Stimulated activated CD8-positive, alpha-beta memory T cell treated with anti-CD3 and anti-CD28 coated beads, Interleukin-4, amount 100 ng/mL, for 4 hours (primary cell): ENCODE measurements around the gene ERLEC1.
"Not testable (repeated sequence)": the region's sequence is repeated elsewhere in the genome, so short reads cannot be mapped to it uniquely, and the experiment has no call there.

Source experiments
- DNase-seq, 2 donors: peaks; one replicate each; pipeline ENCODE4 v3.0.0-alpha.2; 2020; ENCODE audit warnings: low read depth in 2 of 2, low spot score in 1 of 2

ERLEC1 gene, protein sequence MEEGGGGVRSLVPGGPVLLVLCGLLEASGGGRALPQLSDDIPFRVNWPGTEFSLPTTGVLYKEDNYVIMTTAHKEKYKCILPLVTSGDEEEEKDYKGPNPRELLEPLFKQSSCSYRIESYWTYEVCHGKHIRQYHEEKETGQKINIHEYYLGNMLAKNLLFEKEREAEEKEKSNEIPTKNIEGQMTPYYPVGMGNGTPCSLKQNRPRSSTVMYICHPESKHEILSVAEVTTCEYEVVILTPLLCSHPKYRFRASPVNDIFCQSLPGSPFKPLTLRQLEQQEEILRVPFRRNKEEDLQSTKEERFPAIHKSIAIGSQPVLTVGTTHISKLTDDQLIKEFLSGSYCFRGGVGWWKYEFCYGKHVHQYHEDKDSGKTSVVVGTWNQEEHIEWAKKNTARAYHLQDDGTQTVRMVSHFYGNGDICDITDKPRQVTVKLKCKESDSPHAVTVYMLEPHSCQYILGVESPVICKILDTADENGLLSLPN

GRCh38 chr2:53786705-53787613 lies at the start of gene ERLEC1, which contains the start of gene ASB3:
Gene ERLEC1, plus strand, starts transcription at chr2:53787044. Its CDS starts 167 bp downstream, at chr2:53787211.
Gene ASB3, minus strand, starts transcription at chr2:53786953. Its CDS starts 21,381 bp downstream, at chr2:53765572.
- DNase-seq, result peak; percentile 72 to 78

GRCh38 chr2:53737091-53737490 lies 49.8 kb upstream of the ERLEC1 start:
- DNase-seq, result no peak

GRCh38 chr2:53739032-53739431 lies 47.8 kb upstream of the ERLEC1 start:
- DNase-seq, result no peak

DNA sequence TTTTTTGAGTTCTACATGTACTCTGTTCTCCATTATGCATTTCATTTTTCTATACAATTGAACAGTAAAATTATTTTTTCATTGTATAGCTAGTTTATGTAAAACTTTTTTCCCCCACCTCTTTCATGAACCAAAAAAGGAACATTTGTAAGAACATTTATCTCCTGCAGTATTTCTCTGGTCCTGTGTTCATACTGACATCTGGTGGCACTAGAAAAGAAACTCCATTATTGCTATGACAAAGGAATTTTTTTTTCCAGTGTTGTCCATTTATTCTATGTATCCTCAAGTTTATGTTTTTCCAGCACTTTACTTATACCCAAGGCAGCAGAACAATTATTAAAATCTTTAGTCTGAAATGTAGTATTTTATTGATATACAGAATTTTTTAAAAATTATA lies 46.7 kb upstream of the ERLEC1 start:
- DNase-seq, result no peak

- no peak for DNase-seq
Observed at GRCh38 chr2:53744395-53745065, 42.3 kb upstream of the ERLEC1 start.

GRCh38 chr2:53750041-53750768 lies 36.6 kb upstream of the ERLEC1 start:
- DNase-seq, result no peak

DNA sequence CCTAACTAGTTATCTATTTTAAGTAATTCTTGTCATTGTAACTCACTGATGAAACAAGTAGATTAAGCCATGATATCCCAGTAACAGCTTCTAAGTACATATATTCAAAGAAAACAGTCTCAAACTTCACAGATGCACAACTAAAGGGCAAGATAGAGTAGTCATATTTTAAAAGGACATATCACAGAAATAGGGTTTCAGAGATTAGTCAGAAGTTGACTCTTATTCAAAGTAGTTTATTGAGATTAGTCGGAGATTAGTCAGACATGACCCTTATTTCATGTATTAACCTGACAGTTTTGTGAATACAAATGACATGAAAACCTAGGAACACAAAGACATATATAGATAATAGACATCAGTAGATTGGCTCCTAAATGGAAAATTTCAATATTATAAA lies 35.1 kb upstream of the ERLEC1 start:
- DNase-seq, result no peak

GRCh38 chr2:53752385-53752784 lies 34.5 kb upstream of the ERLEC1 start:
- no peak for DNase-seq

DNA sequence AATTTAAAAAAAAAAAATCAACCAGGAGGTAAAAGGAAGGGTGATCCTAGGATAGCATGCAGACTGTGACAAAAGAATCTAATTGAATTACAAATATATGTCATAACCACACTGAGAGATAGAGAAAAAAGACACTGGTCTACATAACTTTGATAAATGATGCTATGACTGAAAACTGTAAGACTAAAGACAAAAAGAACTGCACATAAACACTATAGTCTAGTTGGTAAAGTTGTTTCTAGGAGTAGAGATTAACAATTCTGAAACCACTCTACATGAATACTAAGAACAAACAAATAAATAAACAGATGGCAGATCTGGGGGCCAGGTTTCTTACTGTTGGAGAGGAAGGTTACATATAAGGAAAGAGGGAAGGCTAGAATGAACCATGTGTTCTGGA lies 33.8 kb upstream of the ERLEC1 start:
- no peak for DNase-seq

DNA sequence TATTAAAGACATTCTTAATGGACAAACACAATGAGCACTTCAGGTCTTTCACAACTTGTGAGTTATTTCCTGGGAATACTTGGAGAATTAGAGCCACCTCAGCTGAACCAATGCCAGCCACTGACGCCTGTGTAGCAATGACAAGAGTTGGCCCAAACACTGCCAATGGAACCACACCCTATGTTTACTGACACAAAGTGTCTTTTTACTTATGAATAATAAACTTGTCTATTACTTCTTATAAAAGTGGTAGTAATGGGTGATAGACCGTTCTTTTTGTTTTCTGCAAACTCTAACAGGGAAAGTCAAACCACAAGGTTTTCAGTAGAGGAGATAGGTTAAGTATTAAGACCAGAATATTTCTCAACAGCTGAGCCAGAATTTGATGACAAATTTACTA lies 31.7 kb upstream of the ERLEC1 start:
- no peak for DNase-seq

- no peak for DNase-seq
Observed at GRCh38 chr2:53756644-53757043, 30.2 kb upstream of the ERLEC1 start.

DNA sequence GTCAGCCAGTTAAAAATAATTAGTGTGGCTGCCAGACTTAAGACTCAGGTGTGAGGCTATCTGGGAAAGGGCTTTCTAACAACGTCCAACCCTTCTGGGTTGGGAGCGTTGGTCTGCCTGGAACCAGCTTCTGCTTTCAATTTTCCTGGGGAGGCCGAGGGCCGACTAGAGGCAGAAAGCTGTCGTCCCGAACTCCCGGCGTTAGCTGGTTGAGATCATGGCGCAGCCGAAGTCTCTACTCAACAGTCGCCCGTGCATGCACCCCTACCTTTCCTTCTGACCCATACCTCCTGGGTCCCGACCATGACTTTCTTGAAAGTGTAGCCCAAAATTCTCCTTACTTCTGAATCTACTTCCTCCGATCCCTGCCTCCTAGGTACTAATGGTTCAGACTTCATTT lies 29.6 kb upstream of the ERLEC1 start:
- not testable (repeated sequence) for DNase-seq

GRCh38 chr2:53765767-53766166 lies 21.1 kb upstream of the ERLEC1 start:
- no peak for DNase-seq

DNA sequence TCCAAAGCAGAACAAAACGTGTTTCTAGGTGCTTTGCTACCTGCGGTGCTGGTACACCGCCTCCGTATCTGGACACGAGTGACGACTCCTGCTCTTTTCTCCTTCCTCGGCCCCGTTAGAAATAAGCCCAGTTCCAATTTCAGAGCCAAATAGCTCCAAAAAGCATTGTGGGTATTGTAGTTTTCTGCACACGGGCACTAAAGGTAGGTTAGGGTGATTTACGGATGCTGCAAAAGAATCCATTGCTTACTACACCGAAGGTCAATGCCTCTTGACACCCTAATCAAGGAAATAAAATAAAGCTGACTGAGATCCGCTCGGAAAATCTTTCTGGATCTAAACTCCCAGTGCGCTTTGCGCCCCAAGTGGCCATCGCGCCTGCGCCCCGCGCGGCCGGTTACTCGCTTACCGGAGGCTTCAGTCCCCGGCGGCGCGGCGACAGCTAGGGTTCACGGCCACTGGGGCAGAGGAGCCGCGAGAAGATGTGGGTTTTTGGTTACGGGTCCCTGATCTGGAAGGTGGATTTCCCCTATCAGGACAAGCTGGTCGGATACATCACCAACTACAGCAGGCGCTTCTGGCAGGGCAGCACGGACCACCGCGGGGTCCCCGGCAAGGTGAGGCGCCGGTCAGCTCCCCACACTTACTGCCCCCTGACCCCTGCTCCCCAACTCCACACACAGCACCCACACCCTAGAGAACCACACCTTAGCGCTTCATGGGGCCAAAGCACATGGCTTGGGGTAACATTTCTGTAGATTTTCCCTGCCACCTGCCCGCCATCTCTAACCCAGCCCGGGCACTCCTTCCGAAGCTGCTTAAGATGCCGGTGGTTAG lies 19.2 kb upstream of the ERLEC1 start, which contains the start of gene CHAC2:
Gene CHAC2 (plus strand): TSS at position 400 of the 837 bp plus-strand sequence. CDS start 83 bp downstream, at position 483.
- DNase-seq, result peak; percentile 57

- DNase-seq, result no peak
Observed at GRCh38 chr2:53768242-53768542, 18.7 kb upstream of the ERLEC1 start.

- no peak for DNase-seq
Observed at GRCh38 chr2:53769318-53769945, 17.4 kb upstream of the ERLEC1 start.

- DNase-seq, result no peak
Observed at GRCh38 chr2:53770264-53770663, 16.6 kb upstream of the ERLEC1 start.

GRCh38 chr2:53777134-53777533 lies 9.7 kb upstream of the ERLEC1 start:
- no peak for DNase-seq

DNA sequence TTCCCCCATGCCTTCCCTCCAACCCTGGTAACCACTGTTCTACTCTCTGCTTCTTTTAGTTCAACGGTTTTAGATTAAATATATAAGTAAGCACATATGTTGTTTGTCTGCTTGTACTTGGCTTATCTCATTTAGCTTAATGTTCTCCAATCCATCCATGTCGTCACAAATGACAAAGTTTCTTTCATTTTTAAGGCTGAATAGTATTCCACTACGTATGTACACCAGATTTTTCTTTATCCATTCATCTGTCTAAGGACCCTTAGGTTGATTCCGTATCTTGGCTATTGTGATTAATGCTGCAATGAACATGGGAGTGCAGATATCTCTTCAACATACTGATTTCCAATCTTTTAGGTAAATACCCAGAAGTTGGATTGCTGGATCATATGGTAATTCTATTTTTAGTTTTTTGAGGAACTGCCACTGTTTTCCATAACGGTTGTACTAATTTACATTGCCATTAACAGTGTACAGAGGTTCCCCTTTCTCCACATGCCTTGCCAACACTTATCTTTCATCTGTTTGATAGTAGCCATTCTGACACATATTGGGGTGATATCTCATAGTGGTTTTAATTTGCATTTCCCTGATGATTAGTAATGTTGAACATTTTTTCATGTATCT lies 8.2 kb upstream of the ERLEC1 start:
- no peak for DNase-seq
